ENCODE data around the gene ENPP6.

DNA sequence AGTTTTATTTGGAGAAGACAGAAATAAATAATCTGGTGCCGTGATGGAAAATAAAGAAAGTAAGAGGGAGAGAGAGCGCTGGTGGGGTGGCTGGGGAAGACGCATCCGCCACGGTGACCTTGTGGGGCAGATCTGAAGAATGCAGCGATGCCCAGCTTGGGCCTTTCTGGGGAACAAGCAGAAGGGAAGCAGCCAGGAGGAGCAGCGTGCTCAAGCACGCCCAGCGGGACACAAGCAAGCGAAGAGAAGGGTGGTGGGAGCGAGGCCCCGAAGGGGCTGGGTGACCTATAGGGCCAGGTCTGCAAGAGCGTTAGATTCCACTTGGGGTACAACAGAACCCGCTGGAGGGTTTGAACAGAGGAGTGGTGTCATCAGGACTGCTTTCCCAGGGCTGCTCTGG, 12.4 kb downstream of the ENPP6 start:
- TF ChIP-seq GATA2 (IDR thresholded peaks at IDR 0.05; ENCODE audit: low read depth, low read length) (no peak), GATA3 (IDR thresholded peaks at IDR 0.05; ENCODE audit: low read depth, low read length) (no peak)
